ENCODE results near the gene KCNT2.
A peak's percentile ranks its signal among the peaks of the same experiment; 100 is the strongest.

Gene KCNT2

DNA sequence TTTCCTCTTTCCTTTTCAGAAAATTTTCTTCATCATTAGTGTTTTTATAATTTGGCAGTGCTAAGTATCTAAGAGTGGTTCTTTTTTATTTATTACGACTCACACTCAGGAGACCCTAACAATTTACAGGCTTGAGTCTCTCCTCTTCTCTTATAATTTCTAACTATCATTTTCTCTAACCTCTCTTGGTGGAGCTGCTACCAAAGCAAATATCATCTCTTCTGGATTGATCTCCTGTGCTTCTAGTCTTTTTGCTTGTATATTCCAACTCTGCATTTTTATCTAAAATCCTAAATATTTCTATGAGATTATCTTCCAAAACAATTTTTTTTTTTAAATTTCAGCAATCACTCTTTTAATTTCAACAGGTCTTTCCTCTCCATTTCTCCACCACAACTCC, 250.3 kb downstream of the KCNT2 start:
- TF ChIP-seq, protein P1, sequence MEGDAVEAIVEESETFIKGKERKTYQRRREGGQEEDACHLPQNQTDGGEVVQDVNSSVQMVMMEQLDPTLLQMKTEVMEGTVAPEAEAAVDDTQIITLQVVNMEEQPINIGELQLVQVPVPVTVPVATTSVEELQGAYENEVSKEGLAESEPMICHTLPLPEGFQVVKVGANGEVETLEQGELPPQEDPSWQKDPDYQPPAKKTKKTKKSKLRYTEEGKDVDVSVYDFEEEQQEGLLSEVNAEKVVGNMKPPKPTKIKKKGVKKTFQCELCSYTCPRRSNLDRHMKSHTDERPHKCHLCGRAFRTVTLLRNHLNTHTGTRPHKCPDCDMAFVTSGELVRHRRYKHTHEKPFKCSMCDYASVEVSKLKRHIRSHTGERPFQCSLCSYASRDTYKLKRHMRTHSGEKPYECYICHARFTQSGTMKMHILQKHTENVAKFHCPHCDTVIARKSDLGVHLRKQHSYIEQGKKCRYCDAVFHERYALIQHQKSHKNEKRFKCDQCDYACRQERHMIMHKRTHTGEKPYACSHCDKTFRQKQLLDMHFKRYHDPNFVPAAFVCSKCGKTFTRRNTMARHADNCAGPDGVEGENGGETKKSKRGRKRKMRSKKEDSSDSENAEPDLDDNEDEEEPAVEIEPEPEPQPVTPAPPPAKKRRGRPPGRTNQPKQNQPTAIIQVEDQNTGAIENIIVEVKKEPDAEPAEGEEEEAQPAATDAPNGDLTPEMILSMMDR (IDR thresholded peaks at IDR 0.05; ENCODE audit: insufficient read depth, low read length, missing control alignments), result no peak
- DNase-seq (ENCODE audit: low read depth, low spot score), result no peak
- H3K4me3 ChIP-seq (ENCODE audit: low read depth, low read length), result no peak overlapping the region
- POLR2A ChIA-PET, result no interaction called here
- CTCF ChIA-PET, result interaction anchor here (6.6 kb wide), 1 partner anchor 305 kb away, joined by 97 read pairs; no protein-coding TSS in a partner anchor

DNA sequence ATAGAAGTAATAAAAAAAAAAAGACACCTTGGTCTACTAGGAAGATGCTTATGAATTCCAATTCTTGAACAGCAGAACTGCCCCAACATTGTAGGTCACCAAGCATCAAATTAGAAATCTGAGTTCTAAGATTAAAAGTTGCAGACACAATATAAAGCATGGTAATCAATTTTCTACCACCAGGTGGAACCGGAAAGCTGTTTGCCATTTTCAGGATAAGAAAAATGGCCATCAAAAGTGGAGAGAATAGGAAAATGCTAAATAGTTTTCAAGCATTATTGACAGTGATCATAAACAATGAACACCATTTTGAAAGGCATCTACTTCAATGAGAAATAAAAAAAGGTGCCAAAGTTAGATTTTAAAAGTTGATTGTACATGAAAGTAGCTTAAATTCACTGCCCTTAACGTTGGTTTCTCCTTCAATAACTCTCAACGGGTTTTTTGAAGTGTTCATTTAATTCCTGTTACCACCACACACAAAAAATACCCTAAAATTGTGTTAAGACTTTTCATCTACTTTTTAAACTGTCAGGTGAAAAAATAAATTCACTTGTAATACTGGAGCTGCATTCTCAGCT, 252.9 kb downstream of the KCNT2 start:
- no peak overlapping the region for H3K4me3 ChIP-seq (ENCODE audit: low read depth, low read length)
- TF ChIP-seq, protein P1 (IDR thresholded peaks at IDR 0.05; ENCODE audit: insufficient read depth, low read length, missing control alignments), result peak; percentile 33
- CTCF ChIA-PET, result interaction anchor here (0.6 to 6.6 kb wide), 11 partner anchors 8 to 317 kb away, joined by 3 to 97 read pairs (median 4); partner anchors contain the start of gene CFH
- no peak for DNase-seq (ENCODE audit: low read depth, low spot score)
- POLR2A ChIA-PET, result no interaction called here

DNA sequence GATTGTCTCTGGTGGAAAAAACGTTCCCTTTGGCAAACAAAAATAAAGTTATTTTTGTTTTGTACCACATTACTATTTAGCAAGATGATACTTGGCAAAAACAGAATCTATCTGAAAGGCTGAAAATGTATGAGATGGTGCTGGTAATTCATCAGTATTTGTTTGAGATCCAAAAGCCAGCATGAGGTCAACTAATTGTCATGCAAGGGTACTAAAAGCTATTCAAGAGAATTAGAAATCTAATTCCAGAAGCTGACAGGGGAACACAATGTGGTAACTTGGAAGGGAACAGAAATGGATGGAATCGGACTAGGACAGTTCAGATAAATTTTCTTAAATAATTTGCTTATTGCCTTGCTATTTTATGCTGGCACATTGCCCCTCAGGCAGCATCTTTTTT, 263.8 kb downstream of the KCNT2 start:
- CTCF ChIA-PET, result no interaction called here
- no peak for DNase-seq (ENCODE audit: low read depth, low spot score)
- no peak overlapping the region for H3K4me3 ChIP-seq (ENCODE audit: low read depth, low read length)
- TF ChIP-seq, protein P1 (IDR thresholded peaks at IDR 0.05; ENCODE audit: insufficient read depth, low read length, missing control alignments), result no peak
- POLR2A ChIA-PET, result no interaction called here

- H3K4me3 ChIP-seq (ENCODE audit: low read depth, low read length), result no peak overlapping the region
- TF ChIP-seq, protein P1 (IDR thresholded peaks at IDR 0.05; ENCODE audit: insufficient read depth, low read length, missing control alignments), result no peak
- DNase-seq (ENCODE audit: low read depth, low spot score), result no peak
- POLR2A ChIA-PET, result no interaction called here
- CTCF ChIA-PET, result no interaction called here
These were observed 283.9 kb downstream of the KCNT2 start for GRCh38 chr1:196324345-196324744.

DNA sequence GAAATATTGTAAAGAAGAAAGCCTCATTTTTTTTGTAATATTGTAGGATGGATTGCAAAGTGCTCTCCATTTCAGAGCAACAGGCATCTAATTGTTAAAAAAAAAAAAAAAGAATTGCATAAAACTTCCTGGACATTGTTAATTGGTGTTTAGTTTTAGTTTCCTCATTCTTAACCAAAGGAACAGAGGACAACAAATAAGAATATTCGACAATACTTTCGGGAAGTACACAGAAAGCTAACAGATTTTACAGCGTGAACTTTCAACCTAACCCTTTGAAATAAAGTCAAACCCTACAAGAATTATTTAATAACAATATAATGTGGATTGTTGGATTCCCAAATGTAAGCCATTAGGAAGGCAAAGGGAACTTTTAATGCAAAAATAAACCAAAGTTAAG, 284.4 kb downstream of the KCNT2 start:
- TF ChIP-seq, protein P1 (IDR thresholded peaks at IDR 0.05; ENCODE audit: insufficient read depth, low read length, missing control alignments), result no peak
- ChIA-PET POLR2A (no interaction called here), CTCF (no interaction called here)
- no peak overlapping the region for H3K4me3 ChIP-seq (ENCODE audit: low read depth, low read length)
- no peak for DNase-seq (ENCODE audit: low read depth, low spot score)

DNA sequence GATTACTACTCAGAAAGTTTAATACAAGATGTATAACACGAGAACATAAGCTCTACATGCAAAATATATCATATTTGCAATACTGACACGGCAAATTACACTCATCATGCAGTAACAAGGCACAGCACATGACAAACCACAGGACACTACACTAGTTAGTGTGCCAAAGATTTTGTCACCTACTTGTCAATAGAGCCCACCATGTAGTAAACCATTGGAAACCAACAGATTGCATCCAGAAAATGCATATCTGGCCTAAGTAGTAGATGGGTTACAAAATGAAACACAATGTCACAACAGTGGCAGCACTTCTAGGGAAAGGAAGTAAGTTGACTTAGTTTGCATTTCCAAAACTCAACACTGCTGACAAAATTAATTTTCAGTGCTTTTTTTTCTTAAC, 288.9 kb downstream of the KCNT2 start:
- TF ChIP-seq, protein P1 (IDR thresholded peaks at IDR 0.05; ENCODE audit: insufficient read depth, low read length, missing control alignments), result no peak
- no peak for DNase-seq (ENCODE audit: low read depth, low spot score)
- ChIA-PET POLR2A (no interaction called here), CTCF (interaction anchor here (1.0 to 2.1 kb wide), 2 partner anchors 342 to 344 kb away, joined by 4 to 11 read pairs; no protein-coding TSS in a partner anchor)
- no peak overlapping the region for H3K4me3 ChIP-seq (ENCODE audit: low read depth, low read length)
